HG02610 (cell line): ENCODE results near the gene KCNJ3.
A peak's percentile ranks its signal among the peaks of the same experiment; 100 is the strongest.
"Not testable (repeated sequence)": the region's sequence is repeated elsewhere in the genome, so short reads cannot be mapped to it uniquely, and the experiment has no call there.

Source experiments
- ATAC-seq: cut with Tn5 transposase; IDR thresholded peaks from one replicate; pipeline ENCODE4 v1.9.1; 2021; ENCODE audit warnings: mild to moderate bottlenecking, moderate library complexity; ENCODE audit not compliant: unreplicated experiment

Gene KCNJ3

DNA sequence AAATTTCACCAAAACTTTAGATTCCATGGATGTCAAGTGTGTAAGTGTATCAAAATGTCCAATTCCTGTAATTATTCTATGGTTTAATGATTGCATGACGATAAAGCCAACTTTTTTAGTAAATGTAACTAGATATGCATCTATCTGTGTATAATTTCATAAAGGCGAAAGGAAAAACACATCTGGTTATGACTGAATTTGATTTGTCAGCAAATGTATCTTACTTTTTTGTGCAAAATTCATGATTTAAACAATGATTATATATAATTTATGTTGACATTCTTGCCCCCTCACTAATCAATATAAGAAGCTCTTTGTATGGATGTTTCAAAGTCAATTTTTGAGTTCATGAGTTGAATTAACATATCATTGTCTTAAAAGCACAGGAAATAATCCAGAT is 138.5 kb downstream of the KCNJ3 start:
- ATAC-seq: no peak

DNA sequence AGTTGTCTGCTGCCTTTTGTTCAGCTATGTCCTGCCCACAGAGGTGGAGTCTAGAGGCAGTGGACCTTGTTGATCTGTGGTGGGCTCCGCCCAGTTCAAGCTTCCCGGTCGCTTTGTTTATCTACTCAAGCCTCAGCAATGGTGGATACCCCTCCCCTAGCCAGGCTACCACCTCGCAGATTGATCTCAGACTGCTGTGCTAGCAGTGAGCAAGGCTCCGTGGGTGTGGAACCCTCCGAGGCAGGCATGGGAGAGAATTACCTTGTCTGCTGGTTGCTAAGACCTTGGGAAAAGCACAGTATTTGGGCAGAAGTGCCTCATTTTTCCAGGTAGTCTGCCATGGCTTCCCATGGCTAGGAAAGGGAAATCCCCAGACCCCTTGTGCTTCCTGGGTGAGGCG is 146.0 kb downstream of the KCNJ3 start:
- ATAC-seq: no peak

DNA sequence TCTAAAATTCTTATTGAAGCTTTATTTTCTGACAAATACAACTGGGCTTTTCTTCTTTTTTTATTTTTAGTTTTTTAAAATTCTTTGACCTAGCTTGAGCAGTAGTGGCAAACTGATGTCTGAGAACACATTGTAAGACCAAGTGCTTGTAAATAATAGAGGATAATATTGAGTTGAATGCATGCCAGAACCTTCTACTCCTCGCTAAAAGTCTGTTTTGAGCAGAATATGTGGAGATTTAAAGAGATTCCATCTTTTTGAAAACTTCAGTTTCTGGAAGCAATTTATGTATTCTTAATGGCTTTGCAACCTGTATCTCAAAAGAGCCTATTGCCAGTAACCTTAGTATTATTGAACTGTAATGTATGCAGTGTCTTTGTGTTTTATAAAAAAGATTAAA is 148.3 kb downstream of the KCNJ3 start:
- no peak for ATAC-seq

DNA sequence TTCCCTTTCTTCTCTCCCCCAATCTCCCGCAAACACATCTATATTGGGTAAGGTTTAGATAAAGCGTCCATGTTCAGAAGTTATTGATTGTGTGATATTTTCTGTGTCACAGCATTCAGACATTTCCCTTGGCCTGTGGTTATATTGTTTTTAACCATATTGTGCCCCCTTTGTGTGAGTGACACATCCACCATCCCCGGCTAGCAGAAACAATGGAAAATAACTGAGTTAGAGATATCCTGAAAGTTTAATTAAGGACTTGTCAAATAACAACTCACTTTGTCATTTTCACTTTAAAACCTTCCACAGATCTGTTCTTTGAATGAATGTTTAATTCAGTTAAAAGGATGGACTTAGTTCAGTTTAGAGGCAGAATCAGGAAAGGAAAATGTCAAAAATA is 151.0 kb downstream of the KCNJ3 start:
- no peak for ATAC-seq

DNA sequence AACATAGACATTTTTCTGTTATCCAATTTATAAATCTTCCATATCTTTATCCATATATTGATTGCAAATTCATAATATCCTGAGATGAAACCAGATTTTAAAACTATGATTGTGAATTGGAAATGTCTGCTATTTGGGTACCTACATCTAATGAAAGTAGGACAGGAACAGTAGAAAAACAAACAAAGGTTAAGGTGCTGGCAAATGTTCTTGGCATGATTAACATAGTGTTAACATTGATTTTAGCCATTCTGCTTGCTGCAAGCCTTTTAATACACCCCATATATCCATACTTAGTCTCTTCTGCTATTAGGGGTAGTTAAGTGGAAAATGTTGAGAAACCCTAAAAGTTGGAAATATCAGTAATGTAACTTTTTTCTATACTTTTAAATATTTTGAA is 152.0 kb downstream of the KCNJ3 start:
- ATAC-seq: no peak

DNA sequence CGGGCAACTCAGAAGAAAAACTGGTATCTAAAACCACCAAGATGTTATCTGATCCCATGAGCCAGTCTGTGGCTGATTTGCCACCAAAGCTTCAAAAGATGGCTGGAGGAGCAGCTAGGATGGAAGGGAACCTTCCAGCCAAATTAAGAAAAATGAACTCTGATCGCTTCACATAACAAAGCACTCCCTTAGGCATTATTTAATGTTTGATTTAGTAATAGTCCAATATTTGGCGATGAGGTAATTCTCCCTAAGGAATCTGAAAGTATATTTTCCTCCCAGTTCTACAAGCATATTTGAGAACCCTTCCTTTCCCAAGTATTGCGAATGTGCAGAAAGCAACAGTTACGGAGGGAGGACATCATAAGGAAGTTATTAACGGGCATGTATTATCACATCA is 156.6 kb downstream of the KCNJ3 start:
- ATAC-seq: no peak

DNA sequence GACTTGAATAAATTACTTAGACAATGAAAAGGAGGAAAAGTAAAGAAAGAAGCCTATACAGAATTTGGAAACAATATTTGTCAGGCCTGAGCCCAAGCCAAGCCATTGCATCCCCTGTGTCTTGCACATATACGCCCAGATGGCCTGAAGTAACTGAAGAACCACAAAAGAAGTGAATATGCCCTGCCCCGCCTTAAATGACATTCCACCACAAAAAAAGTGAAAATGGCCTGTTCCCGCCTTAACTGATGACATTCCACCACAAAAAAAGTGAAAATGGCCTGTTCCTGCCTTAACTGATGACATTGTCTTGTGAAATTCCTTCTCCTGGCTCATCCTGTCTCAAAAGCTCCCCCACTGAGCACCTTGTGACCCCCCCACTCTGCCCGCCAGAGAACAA is 168.7 kb downstream of the KCNJ3 start:
- ATAC-seq: not testable (repeated sequence)

DNA sequence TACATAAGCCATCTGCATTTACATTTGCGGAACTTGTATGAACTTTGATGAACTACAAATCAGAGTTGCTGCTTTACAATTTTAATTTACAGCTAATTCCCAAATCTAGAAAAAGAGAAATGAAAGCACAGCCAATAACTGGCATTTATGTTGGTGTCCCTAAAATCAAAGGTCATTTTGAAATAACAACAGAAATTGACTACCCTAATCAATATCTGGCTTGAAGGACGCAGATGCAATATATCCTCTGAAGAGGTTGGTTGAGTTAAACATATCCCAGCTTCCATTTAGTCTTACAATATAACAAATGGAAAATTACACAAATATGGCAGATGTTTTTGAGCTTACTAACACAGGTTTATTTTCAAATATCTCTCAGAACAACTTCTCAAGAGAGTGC is 177.5 kb downstream of the KCNJ3 start:
- ATAC-seq: no peak

DNA sequence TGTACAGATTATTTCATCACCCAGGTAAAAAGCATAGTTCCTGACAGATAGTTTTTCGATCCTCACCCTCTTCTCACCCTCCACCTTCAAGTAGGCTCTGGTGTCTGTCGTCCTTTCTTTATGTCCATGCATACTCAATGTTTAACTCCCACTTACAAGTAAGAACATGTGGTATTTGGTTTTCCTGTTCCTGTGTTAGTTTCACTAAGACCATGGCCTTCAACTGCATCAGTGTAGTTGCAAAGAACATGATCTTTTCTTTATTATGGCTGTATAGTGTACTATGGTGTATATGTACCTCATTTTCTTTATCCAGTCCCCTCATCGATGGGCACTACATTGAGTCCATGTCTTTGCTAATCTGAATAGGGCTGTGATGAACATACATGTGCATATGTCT is 184.2 kb downstream of the KCNJ3 start:
- peak; percentile 39 for ATAC-seq

DNA sequence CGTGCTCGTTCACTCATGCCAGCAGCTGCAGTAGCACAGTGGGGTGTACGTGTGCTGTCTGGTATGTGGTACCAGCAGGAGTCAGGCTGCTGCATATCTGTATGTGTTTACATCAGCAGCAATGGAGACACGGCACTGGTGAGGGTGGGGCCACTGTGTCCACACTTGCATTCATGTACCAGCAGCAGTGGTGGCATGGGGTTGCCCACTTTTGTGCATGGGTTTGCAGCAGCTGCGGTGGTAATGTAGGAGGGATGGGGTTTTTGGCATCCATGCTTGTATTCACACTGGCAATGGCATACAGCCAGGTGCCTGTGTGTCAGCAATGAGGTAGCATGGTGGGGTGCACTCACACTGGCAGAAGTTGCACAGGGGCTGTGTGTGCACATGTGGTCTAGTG is 187.8 kb downstream of the KCNJ3 start:
- ATAC-seq: no peak

DNA sequence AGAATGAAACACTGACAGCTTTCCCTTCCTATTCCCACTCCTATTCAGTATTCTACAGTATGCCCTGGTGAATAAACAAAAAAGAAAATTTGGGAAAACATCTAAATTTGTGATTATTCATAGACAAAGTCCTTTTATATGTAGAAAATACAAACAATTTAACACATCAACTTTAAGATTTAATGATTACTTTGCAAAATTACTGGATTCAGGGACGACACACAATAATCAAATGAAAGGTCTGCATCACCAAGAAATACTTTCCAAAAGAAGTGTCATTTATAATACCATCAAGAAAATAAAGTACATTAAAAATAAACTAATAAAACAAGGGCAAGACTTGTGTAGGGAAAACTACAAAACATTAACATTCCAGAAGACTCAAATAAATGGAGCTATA is 199.8 kb downstream of the KCNJ3 start:
- no peak for ATAC-seq

DNA sequence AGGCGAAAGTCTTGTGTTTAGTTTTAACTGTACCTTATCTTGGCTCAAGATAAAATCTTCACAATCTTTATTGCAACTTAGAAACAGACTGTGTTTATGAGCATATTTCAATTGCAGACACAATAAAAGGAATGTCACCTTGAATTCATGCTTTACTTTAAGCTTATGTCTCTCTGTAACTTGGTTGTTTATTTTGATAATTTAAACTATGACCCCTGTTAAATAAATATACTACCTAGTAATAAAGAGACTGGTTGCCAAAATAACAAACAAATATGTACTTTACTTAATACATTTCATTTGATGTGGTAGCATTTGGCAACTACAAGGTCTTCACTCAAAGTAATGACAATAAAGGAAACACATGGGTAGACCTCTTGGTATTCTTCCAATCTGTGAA is 202.6 kb downstream of the KCNJ3 start:
- no peak for ATAC-seq
